ENCODE data around the gene HEG1.

- TF ChIP-seq CTCF (IDR thresholded peaks at IDR 0.05; ENCODE audit: insufficient read depth, low read length, poor library complexity, severe bottlenecking) (no peak), EZH2phosphoT487 (conservative IDR thresholded peaks at IDR 0.05; ENCODE audit: low read length) (no peak)
Observed at GRCh38 chr3:124974691-124975090, 81.1 kb downstream of the HEG1 start.

Measured in SU-DHL-6 (cell line).